HG02885 (cell line): ENCODE results near the gene CACNA1E.

Experiments used
- ATAC-seq: cut with Tn5 transposase; IDR thresholded peaks from one replicate; pipeline ENCODE4 v1.9.1; 2021; ENCODE audit warnings: mild to moderate bottlenecking; ENCODE audit not compliant: unreplicated experiment, poor library complexity

The CACNA1E gene

GRCh38 chr1:181483285-181484195, at the start of gene CACNA1E:
TSS of gene CACNA1E (plus strand) at chr1:181483517. CDS start at chr1:181483745, 228 bp downstream.
- ATAC-seq, result no peak

GRCh38 chr1:181433931-181434330, 49.4 kb upstream of the CACNA1E start:
- ATAC-seq, result no peak

GRCh38 chr1:181438013-181438412, 45.3 kb upstream of the CACNA1E start:
- peak; percentile 93 for ATAC-seq

GRCh38 chr1:181440510-181440909, 42.8 kb upstream of the CACNA1E start:
- ATAC-seq, result no peak

- ATAC-seq, result no peak
These were observed 41.2 kb upstream of the CACNA1E start for GRCh38 chr1:181442181-181442525.

GRCh38 chr1:181443231-181443853, 40.0 kb upstream of the CACNA1E start:
- ATAC-seq, result peak; percentile 41

- no peak for ATAC-seq
These were observed 37.9 kb upstream of the CACNA1E start for GRCh38 chr1:181445436-181445835.

- no peak for ATAC-seq
These were observed 34.9 kb upstream of the CACNA1E start for GRCh38 chr1:181448461-181448860.

GRCh38 chr1:181451661-181452230, 31.6 kb upstream of the CACNA1E start:
- no peak for ATAC-seq

- no peak for ATAC-seq
These were observed 30.6 kb upstream of the CACNA1E start for GRCh38 chr1:181452746-181453145.

GRCh38 chr1:181453541-181454201, 29.6 kb upstream of the CACNA1E start:
- ATAC-seq, result no peak

- no peak for ATAC-seq
These were observed 26.8 kb upstream of the CACNA1E start for GRCh38 chr1:181456551-181456950.

- ATAC-seq, result no peak
These were observed 24.9 kb upstream of the CACNA1E start for GRCh38 chr1:181458419-181458818.

GRCh38 chr1:181459067-181459466, 24.2 kb upstream of the CACNA1E start:
- no peak for ATAC-seq

GRCh38 chr1:181469829-181470228, 13.5 kb upstream of the CACNA1E start:
- no peak for ATAC-seq

GRCh38 chr1:181475580-181475979, 7.7 kb upstream of the CACNA1E start:
- ATAC-seq, result no peak

GRCh38 chr1:181476581-181476980, 6.7 kb upstream of the CACNA1E start:
- no peak for ATAC-seq

GRCh38 chr1:181478306-181478705, 5.0 kb upstream of the CACNA1E start:
- ATAC-seq, result no peak

- ATAC-seq, result peak; percentile 57
These were observed 4.1 kb upstream of the CACNA1E start for GRCh38 chr1:181479137-181479745.

GRCh38 chr1:181482001-181482430, 1.3 kb upstream of the CACNA1E start:
- no peak for ATAC-seq
